Lower lobe of right lung (tissue), 2 donors: ENCODE data around the gene ARAP2. TPM values are rescaled to one million over a fixed set of nuclear protein-coding genes. Genes with fewer than 3 reads are reported as not detected.

Experiments used
- ATAC-seq, 2 donors: fragments of 200-7000 bp; cut with Tn5 transposase; one replicate each; pipeline ENCODE4 v1.9.1; 2020 to 2022; ENCODE audit warnings: mild to moderate bottlenecking in 2 of 2, moderate library complexity in 2 of 2
- DNase-seq: peaks from one replicate; pipeline ENCODE4 v3.0.0-alpha.2; 2020
- H3K27ac ChIP-seq: fragments of 200-600 bp; one replicate; pipeline ENCODE4 v1.8.0; 2022
- H3K27me3 ChIP-seq: fragments of 200-600 bp; one replicate; pipeline ENCODE4 v1.8.0; 2022; ENCODE audit warnings: low read depth
- H3K36me3 ChIP-seq: fragments of 200-600 bp; one replicate; pipeline ENCODE4 v1.8.0; 2022; ENCODE audit warnings: mild to moderate bottlenecking
- H3K4me1 ChIP-seq: fragments of 200-600 bp; one replicate; pipeline ENCODE4 v1.8.0; 2022
- H3K4me3 ChIP-seq: fragments of 200-600 bp; one replicate; pipeline ENCODE4 v1.8.0; 2022; ENCODE audit warnings: mild to moderate bottlenecking
- H3K9me3 ChIP-seq: fragments of 200-600 bp; one replicate; pipeline ENCODE4 v1.8.0; 2022
- intact Hi-C: fragments of 100-400 bp; cut with DNase I; formaldehyde crosslinking; loops from one replicate; pipeline ENCODE4 v1.11.0; 2022
- total RNA-seq: library from RNA; stranded (reverse); fragmentation: NEBNext Ultra II Directional; extraction: Animal tissue kit (Norgen Biotek cat#: 25700); gene quantifications from one replicate; pipeline ENCODE4 v1.2.1, GENCODE V29; 2021
- TF ChIP-seq, protein P1 (sequence below): fragments of 200-600 bp; IDR thresholded peaks from one replicate; pipeline ENCODE4 v1.8.0; 2022; ENCODE audit warnings: antibody characterized with exemption, mild to moderate bottlenecking
- donor health status: DM: no; HTN: yes; CAD: no; lungs with severe emphysema.

The ARAP2 gene
- total RNA-seq, 1 donor from 2014 or later, result 74.5 TPM

DNA sequence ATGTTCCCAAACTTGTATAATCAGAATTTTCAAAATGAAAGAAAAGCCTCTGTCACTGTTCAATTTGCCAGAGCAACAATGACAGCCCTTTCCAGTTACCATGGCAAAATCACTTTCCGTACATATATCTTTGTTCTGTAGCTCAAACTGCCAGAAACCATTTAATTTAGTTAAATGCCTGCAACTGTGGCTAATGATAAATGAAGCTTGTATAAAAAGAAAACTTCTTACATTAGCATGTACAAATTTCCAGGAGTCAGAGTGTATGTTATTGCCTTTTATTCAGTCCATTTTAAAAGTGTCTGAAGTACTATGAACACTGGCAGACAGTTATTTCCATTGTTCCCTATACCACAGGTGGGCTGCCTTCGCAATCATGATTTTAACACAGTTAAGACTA lies 30.3 kb downstream of the ARAP2 start:
- ATAC-seq (no peak), DNase-seq (no peak)
- intact Hi-C loops, result no loop called here
- Histone ChIP-seq H3K4me1 (no peaks in the 10 kb centered on the region), H3K27ac (no peak overlapping the region), H3K27me3 (no peaks in the 10 kb centered on the region), H3K4me3 (no peak overlapping the region), H3K36me3 (peaks cover 26% of the 10 kb centered on the region), H3K9me3 (no peaks in the 10 kb centered on the region)
- TF ChIP-seq, protein P1, sequence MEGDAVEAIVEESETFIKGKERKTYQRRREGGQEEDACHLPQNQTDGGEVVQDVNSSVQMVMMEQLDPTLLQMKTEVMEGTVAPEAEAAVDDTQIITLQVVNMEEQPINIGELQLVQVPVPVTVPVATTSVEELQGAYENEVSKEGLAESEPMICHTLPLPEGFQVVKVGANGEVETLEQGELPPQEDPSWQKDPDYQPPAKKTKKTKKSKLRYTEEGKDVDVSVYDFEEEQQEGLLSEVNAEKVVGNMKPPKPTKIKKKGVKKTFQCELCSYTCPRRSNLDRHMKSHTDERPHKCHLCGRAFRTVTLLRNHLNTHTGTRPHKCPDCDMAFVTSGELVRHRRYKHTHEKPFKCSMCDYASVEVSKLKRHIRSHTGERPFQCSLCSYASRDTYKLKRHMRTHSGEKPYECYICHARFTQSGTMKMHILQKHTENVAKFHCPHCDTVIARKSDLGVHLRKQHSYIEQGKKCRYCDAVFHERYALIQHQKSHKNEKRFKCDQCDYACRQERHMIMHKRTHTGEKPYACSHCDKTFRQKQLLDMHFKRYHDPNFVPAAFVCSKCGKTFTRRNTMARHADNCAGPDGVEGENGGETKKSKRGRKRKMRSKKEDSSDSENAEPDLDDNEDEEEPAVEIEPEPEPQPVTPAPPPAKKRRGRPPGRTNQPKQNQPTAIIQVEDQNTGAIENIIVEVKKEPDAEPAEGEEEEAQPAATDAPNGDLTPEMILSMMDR, result no peak

DNA sequence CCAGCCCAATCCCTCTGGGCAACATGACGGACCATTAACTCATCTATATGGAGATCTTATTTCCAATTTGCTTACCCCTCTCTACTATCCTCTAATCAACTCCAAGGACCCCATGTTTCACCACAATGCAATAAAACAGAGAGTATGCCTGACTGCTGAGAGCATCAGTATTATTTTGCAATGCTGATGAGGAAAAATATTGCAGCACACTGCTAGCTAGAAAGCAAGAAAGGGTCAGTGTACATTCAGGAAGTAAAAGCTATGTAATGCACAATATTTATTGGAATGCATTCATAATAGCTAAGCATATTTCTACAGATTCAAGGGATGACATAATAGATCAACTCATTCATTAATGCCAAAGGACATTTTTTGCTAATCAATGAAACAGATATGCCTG lies 33.2 kb downstream of the ARAP2 start:
- TF ChIP-seq, protein P1, result no peak
- no peak overlapping the region for H3K27ac ChIP-seq
- no peaks in the 10 kb centered on the region for H3K9me3 ChIP-seq
- H3K36me3 ChIP-seq, result peaks cover 29% of the 10 kb centered on the region
- H3K4me3 ChIP-seq, result no peak overlapping the region
- intact Hi-C loops, result no loop called here
- H3K4me1 ChIP-seq, result no peaks in the 10 kb centered on the region
- no peaks in the 10 kb centered on the region for H3K27me3 ChIP-seq
- ATAC-seq (no peak), DNase-seq (no peak)

DNA sequence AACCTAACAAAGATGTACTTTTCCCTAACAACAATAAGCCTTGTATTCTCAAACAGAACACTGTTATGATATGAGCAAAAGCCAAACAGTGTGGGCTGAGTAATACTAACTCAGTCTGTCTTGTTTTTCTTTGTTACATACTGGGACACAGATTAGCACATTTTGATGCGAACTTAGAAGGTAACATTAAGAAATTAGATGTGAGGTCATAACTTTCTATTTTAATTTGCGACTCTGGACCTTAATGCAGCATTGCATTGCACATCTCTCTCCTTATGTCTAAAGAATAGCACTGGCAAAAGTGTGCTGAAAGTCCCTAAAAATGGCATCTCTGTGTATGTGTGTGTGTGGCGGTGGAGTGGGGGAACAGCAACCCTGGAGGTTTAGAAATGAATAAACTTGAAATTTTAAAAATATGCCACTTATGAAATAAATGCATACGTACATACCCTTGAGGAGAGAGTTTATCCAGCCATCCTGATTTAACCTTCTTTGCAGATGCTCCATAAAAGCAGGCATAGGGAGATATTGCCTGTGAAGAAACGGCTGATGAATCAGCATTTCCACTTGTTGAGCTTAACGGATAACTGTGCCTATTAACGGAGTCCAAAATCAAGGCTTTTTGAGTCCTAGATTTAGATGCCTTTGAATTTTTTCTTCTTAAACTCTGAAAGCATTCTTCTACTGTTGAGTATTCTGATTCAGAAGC lies 34.2 kb downstream of the ARAP2 start:
- H3K4me3 ChIP-seq, result no peak overlapping the region
- no peaks in the 10 kb centered on the region for H3K9me3 ChIP-seq
- H3K27ac ChIP-seq, result no peak overlapping the region
- intact Hi-C loops, result no loop called here
- no peaks in the 10 kb centered on the region for H3K27me3 ChIP-seq
- peaks cover 29% of the 10 kb centered on the region for H3K36me3 ChIP-seq
- TF ChIP-seq, protein P1, result no peak
- H3K4me1 ChIP-seq, result no peaks in the 10 kb centered on the region
- DNase-seq, result no peak
- ATAC-seq, result no peak

DNA sequence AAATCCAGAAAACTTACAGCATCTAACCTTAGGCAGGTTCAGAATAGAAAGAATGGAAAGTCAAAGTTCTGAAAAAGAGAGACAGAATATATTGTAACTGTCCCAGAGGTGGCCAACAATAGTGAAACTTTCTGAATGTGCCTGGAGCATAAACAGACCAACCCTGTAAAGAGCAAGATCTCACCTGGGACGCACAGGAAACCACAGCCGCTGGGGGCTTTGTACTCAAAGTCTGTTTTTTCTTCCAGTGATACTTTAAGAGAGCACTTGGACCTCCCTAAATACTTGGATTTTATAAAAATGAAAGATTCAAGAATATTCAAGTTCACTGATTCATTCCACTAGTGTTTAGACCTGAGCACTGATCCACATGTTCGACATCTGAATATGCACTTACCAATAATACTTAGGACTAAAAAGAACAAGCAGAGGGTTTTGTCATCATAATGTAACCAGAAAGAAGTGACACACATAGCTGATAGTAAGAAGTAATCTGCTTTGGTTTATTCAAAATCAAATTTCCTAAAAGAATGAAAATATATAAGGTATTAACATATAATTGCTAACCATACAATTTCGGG lies 35.3 kb downstream of the ARAP2 start:
- no peaks in the 10 kb centered on the region for H3K4me1 ChIP-seq
- intact Hi-C loops, result no loop called here
- no peak overlapping the region for H3K27ac ChIP-seq
- DNase-seq, result no peak
- ATAC-seq, result no peak
- TF ChIP-seq, protein P1, result no peak
- no peaks in the 10 kb centered on the region for H3K27me3 ChIP-seq
- H3K9me3 ChIP-seq, result no peaks in the 10 kb centered on the region
- peaks cover 29% of the 10 kb centered on the region for H3K36me3 ChIP-seq
- H3K4me3 ChIP-seq, result no peak overlapping the region

DNA sequence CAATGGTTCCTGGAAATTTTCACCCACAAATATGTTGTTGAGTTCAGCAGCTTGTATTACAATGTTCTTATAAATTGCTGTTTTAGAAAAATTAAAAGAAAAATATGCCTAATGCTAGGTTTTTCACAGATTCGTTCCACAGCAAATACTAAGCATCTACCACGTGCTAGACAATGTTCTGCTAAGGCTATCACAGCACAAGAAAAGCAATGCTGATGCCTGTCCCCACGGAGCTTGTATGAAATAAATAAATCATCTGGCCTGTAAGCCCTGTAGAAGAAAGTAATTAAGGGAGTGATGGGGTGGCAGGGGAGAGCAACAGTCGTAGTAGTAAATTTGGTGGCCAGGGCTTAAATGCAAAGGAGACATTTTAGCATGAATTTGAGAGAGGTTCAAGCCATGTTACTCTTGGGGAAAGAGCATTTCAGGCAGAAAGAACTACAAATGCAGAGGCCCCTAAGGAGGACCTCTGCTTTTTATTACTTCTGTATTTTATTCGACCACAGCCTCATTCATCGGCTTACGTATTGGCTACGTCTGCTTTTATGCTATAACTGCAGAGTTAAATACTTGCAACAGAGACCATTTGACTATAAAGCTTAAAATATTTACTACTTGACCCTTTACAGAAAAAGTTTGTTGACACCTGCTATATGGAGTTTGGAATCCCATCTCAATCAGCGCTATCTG lies 36.3 kb downstream of the ARAP2 start:
- TF ChIP-seq, protein P1, result no peak
- Histone ChIP-seq H3K27me3 (no peaks in the 10 kb centered on the region), H3K36me3 (peaks cover 29% of the 10 kb centered on the region), H3K9me3 (no peaks in the 10 kb centered on the region), H3K4me1 (no peaks in the 10 kb centered on the region), H3K27ac (no peak overlapping the region), H3K4me3 (no peak overlapping the region)
- intact Hi-C loops, result no loop called here
- DNase-seq (no peak), ATAC-seq (no peak)
